Stimulated activated CD8-positive, alpha-beta memory T cell treated with anti-CD3 and anti-CD28 coated beads, Interleukin-12 subunit alpha, Interleukin-12 subunit beta, amount 100 ng/mL, for 24 hours (primary cell): ENCODE data around the gene VIM.
"Not testable (repeated sequence)": the region's sequence is repeated elsewhere in the genome, so short reads cannot be mapped to it uniquely, and the experiment has no call there.

Experiments
- DNase-seq: peaks from one replicate; pipeline ENCODE4 v3.0.0-alpha.2; 2020; ENCODE audit errors: extremely low read depth

Gene VIM

DNA sequence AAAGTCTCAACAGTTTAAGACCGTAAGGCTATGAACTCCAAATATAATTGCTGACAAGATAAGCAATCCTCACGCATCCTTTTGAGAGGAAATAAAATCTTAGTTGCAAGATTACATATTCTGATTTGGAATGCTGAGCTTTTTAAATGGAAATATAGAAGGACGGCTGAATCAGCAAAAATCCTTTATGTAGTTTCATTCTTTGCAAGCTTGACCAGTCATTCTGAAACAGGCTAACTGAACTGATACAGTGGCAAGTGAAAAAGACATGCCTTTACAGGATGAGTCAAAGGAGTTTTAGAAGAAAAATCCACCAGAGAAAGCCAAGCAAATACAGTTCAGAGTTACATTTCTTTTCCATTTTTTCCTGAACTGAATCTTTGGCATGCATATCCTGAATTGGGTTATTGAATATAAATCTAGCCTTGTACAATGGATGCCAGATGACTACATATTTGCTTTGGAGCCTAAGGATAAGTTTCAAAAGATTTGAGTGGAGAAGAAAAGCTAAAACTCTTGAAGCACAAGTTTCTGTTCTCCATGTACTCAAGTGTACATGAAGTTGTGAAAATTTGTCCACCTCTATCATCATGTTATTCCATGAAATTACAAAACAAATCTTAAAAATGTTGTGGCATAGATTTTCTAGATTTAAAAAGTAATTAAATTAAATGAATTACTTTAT, 4.4 kb downstream of the VIM start:
- no peak for DNase-seq

DNA sequence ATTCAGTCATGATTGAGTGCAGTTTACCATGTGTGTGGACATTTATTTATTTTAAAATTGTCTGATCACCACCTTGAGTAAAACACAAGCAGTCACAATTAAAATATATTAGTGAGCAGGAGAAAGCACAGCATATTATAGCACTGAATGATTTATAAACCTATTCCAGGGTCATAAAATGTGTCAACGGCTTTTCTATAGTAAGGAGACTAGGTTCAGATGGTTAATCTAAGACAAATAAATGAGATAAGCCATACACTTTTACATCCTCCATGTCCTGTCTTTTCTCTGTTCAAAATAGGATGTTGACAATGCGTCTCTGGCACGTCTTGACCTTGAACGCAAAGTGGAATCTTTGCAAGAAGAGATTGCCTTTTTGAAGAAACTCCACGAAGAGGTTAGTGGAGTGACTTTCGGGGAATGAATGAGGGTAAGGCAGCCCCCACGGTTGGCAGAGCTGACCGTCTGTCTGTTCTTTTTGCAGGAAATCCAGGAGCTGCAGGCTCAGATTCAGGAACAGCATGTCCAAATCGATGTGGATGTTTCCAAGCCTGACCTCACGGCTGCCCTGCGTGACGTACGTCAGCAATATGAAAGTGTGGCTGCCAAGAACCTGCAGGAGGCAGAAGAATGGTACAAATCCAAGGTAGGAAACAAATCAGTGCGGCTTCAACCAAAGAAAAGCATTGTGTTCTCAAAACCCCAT, 5.4 kb downstream of the VIM start:
- no peak for DNase-seq

DNA sequence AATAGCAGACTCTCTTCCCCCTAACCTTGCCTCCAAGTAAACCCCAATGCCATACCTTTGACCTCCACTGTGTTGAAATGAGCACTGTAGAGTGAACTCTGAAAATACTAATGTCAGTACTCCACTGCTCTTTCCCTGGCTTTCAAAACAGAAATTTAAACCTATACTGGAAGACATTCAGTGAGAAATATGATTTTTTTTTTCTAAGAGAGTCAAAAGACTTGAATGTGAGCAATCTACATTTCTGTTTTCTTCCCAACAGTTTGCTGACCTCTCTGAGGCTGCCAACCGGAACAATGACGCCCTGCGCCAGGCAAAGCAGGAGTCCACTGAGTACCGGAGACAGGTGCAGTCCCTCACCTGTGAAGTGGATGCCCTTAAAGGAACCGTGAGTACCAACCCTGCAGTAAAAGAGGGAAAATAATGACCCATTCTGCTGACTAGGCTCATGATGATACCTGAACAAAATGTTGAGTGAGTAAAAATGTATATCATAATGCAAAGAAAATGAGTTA, 6.4 kb downstream of the VIM start:
- DNase-seq, result no peak

DNA sequence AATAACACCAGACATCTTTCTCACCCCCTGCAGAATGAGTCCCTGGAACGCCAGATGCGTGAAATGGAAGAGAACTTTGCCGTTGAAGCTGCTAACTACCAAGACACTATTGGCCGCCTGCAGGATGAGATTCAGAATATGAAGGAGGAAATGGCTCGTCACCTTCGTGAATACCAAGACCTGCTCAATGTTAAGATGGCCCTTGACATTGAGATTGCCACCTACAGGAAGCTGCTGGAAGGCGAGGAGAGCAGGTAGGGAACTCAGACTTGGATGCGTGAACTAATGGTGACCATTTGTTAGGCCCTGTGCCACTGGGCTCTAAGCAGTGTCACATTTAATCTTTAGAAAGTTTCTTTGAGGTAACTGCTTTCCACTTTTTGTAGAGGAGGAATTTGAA, 7.1 kb downstream of the VIM start:
- DNase-seq, result no peak

DNA sequence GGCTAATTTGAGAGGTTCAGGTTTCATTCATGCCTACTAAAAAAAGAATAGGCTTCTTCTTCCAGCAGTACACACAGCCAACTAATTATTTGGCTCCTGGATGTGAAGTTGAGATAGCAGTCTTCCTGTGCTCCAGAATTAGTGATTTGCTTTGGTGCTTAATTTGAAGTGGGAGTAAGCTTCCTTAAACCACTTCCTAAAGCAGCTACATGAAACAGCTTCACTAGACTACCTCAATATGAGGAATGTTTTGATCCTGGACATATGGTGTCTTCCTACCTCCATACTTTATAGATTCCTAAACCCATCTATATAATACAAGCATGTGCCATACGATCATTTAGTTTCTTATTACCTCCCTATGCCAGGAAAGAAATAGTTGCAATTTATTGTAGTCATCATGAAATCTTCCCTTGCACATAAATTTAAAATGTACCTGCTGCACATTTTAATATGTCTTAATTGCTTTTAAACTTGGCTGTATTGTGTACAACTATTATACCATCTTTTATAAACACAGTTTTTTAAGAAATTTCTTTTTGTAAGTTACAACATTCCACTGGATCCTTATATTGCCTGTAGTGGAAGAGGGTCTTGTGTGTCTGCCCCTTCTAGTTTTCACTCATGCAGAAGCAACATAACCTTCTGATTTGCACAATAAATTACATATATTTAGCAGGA, 8.6 kb downstream of the VIM start:
- DNase-seq, result no peak

DNA sequence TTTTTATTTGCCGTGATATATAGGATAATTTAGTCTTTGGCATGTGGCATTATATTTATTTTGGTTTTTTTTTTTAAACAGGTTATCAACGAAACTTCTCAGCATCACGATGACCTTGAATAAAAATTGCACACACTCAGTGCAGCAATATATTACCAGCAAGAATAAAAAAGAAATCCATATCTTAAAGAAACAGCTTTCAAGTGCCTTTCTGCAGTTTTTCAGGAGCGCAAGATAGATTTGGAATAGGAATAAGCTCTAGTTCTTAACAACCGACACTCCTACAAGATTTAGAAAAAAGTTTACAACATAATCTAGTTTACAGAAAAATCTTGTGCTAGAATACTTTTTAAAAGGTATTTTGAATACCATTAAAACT, 9.1 kb downstream of the VIM start:
- no peak for DNase-seq

DNA sequence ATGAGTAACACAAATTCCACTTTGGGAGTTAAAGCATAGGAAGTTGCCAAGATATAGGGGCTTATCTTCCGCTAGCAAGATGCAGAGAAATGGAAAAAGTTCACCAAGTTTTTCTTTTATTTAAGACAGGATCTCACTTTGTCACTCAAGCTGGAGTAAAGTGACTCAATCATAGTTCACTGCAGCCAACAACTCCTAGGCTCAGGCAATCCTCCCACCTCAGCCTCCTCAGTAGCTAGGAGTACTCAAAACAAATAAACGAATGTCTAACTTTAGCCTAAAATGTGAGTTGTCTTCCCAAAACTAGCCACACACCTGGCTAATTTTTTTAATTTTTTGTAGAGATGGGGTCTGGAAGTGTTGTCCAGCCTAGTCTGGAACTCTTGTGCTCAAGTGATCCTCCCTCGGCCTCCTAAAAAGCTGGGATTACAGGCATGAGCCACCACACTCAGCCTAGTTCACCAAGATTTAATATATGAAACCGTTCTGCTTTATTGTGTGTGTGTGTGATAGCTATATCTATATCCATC, 9.9 kb downstream of the VIM start:
- DNase-seq, result no peak

DNA sequence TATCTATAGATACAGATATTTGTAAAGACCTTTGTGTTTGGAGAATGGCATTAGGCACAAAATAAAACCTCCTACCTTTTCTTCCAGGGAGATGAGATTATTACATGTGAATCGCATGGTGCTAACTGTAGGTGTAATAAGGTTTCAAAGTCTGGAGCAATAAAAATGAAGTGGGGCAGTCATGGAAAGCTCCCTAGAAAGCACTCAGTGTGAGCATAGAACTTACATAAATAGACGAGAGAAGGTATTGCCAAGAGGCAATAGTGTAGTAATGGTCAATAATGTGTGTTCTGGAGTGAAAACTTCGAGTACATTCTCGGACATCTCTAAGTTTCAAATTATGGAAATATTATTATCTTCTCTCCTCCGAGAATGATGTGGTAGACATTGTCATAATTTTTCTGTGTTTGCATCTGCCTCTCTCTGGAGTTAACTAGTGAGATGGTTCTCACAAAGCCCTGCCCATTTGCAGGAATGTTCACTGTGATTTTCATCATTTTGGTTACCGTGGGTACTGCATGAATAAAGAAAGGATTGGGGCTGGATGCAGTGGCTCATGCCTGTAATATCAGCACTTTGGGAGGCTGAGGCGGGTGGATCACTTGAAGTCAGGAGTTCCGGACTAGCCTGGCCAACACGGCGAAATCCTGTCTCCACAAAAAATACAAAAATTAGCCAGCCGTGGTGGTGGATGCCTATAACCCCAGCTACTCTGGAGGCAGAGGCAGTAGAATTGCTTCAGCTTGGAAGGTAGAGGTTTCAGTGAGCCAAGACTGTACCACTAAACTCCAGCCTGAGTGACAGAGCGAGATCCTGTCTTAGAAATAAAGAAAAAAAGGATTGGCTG, 10.6 kb downstream of the VIM start:
- no peak for DNase-seq

DNA sequence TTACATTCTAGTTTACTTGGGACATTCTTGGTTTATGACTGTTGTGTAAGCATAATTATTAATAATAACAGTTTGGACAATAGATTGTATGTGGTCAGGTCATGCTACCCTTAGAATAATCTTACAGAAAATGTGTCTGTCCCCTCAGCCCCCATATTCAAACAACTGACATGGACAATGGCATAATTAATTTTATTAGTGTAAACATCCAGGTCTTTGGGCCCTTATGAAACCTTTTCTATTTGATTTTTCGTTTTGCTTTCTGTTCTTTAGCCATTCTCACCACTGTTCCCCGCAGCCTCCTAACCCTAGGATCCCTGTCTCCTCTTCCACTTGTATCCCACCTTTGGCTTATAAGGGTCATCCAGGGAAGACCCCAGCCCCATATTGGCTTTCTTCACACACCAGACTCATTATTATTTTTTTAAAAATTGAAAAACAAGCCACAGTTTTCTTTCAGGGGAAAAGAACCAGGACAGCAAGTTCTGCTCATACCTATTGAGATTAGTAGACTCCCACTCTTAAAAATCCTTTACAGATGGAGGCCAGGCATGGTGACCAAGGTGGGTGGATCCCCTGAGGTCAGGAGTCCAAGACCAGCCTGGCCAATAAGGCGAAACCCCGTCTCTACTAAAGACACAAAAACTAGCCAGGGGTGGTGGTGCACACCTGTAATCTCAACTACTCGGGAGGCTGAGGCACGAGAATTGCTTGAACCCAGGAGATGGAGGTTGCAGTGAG, 11.5 kb downstream of the VIM start:
- no peak for DNase-seq

DNA sequence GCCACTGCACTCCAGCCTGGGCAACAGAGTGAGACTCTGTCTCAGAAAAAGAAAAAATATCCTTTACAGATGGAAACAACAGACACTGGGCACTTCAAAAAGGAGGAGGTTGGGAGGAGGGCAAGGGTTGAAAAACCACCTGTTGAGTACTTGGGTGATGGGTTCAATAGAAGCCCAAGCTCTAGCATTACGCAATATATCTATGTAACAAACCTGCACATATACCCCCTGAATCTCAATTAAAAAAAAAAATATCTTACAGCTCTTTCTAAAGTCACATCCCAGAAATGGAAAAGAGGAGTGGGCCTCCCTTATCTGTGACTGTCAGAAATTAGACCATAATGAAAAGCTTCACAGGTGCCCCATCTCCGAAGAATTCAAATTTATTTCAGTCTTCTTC, 12.1 kb downstream of the VIM start:
- DNase-seq, result no peak

DNA sequence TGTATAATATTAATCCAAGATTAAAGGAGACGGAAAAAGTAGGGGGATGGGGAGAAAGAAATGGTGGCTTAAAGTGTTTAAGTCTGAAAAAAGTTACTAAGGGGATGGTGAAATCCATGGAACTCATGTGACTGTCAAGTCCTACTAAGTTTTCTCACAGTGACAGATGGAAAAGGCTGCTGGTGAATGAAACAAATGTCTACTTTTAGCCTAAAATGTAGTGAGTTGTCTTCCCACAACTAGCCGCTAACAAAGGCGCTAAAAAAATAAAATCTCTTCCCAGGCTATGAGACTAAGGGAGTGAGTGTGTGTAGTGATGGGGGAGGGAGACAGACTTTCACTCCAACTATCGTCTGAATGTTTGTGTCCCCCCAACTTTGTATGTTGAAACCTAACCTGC, 12.6 kb downstream of the VIM start:
- no peak for DNase-seq

DNA sequence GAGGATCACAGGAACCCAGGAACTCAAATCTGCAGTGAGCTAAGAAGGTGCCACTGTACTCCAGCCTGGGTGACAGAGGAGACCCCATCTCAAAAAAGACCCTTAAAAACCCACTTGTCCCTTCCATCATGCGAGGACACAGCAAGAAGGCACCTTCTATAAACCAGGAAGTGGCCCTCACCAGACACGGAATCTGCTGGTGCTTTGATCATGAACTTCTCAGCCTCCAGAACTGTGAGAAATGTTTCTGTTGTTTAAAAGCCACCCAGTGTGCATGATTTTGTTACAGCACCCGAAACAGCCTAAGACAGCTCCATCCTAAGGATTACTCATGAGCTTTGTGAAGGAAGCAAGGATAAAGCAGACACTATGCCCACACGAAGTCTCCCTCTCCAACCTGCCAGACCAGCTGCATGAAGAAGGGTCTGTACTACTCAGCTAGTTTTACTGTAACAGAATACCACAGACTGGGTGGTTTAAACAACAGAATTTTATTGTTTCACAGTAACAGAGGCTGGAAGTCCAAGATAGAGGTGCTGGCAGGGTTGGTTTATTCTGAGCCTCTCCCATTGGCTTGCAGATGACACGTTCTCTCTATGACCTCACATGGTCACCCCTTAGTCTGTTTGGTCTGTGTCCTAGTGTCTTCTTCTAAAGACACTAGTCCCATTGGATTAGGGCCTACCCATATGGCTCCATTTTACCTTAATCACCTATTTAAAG, 13.7 kb downstream of the VIM start:
- no peak for DNase-seq

DNA sequence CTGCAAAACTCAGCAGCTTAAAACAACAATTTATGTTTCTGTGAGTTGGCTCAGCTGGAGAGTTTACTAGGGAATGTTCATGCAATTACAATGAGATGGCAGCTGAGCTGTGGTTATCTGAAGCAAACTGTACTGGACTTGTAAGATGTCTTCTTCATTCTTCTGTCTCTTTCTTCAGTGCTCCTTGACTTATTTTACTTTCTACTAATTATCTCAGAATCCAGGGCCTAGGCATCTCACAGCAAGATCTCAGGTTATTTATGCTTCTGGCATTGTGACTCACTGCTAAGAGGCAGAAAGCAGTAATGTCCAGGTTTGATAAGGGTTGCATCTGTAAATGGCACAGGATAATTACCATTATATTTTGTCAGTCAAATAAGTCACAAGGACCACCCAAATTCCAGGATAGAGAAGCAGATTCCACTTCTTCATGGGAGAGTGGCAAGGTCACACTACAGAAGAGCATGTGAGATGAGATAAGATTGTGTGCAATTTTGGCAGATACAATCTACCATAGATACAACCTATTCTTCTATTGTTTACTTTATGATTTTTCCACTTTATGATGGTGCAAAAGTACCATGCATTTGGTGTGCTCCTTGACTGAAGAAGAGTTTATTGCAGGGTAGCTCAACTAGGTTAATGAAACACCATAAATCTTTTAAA, 16.8 kb downstream of the VIM start:
- DNase-seq, result no peak

DNA sequence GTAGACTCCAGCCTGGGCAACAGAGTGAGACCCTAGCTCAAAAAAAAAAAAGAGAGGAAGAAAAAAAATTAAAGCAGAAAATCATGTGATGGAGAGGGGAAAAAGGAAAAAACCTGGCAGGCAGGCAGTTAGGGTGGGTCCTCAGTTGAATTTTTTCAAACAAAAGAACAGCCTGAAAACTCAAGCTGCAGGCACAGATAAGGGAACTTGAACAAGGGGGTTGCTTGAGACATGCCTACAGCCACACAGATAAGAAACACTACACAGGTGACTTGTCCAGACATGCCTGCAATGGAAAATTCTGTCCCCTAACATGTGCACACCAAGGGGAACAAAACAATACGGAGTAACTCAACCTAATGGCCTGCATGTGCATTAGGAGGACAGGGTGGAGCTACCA, 19.2 kb downstream of the VIM start:
- no peak for DNase-seq

DNA sequence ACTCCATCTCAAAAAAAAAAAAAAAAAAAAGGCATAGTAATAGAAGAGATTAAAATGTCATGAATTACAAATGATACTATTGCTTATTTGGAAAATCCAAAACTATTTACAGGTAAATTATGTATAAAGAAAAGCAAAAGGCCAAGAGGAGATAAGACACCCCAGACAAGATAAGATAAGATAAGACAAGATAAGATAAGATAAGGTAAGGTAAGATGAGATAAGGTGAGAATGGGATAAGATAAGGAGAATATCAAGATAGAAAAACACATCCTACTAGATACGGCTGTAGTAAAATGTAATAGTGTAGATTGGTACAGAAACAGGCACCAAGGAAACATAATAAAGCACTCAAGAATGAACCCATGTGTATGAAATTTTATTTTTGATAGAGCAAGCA, 20.9 kb downstream of the VIM start:
- no peak for DNase-seq

DNA sequence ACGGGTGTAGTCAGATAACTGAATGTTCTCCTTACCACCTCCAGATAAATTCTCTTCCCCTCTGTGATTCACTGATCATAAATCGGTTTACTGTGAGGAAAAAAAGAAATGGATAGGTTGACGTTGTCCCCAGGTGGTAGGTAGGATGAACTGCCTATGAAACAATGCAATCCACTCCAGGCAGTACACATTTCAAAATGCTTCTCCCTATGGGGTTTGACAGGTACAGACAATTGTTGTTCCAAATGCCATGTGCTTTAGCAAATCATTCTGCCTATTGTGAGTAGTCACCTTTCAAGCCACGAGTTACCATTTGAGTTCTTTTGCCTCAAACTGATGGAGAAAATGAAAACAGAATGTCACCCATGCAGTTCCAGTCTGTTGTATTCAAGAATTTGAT, 21.8 kb downstream of the VIM start:
- DNase-seq, result no peak

DNA sequence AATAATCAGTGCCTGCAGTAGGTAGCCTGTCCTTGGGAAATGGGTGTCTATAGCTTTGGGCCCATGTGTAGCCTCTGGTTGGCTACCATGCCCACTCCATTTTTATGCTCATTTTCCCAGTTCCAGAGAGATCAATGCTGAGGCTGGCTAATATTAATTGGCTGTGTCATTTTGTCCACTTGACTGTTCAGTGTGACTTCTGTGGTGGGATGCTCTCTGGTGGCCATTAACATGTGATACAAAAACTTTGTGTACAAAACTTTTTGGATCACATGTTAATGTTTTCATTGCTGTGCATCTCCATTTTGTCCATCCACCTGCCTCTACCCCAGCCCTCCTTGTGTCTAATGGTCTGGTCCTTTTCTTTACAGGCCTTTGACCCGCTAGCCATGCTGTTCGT, 22.7 kb downstream of the VIM start:
- no peak for DNase-seq

DNA sequence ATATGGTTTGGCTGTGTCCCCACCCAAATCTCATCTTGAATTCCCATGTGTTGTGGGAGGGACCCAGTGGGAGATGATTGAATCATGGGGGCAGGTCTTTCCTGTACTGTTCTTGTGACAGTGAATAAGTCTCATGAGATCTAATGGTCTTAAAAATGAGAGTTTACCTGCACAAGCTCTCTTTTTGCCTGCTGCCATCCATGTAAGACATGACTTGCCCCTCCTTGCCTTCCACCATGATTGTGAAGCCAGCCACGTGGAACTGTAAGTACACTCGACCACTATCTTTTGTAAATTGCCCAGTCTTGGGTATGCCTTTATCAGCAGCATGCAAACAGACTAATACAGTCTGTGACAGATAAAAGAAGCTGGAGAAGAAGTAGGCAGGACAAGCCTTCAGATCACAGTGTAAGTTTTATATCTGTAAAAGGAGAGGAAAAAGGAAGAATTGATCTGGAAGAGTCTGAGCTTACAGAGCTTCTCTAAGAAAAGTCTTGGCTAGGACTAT, 26.6 kb downstream of the VIM start:
- DNase-seq, result not testable (repeated sequence)

DNA sequence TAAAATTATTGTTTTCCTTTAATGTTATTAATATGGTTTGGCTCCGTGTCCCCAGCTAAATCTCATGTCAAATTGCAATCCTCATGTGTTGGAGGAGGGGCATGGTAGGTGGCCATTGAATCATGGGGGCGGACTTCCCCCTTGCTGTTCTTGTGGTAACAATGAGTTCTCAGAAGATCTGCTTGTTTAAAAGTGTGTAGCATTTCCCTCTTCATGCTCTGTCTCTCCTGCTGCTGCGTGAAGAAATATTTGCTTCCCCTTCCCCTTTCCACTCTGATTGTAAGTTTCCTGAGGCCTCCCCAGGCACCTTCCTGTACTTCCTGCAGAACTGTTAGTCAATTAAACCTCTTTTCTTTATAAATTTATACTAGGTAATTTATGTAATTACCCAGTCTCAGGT, 27.5 kb downstream of the VIM start:
- no peak for DNase-seq

DNA sequence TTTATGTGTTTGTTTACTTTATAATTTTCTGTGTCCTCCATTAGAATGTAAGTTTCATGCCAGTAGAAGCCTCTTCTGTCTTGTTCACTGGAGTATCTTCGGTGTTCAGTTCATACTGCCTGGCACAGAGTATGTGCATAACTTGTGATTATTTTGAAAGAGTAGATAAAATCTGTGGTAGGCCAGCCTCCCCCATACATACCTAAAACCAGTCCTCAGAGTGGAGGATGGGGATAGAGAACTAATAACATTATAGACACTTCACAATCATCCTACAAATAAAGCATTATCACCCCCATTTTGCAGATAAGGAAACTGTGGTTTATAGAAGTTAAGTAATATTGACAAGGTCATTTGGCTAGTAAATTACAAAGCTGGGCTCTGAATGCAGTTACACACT, 28.0 kb downstream of the VIM start:
- DNase-seq, result no peak
